Endothelial cell (in vitro differentiated cells): Measurements from ENCODE around the gene KLF3. TPM values are rescaled to one million over a fixed set of nuclear protein-coding genes. Genes with fewer than 3 reads are reported as not detected.
A peak's percentile ranks its signal among the peaks of the same experiment; 100 is the strongest.

ENCODE experiments used
- DNase-seq: peaks from one replicate; pipeline ENCODE4 v3.0.0; 2021; ENCODE audit warnings: low spot score
- H3K27ac Mint-ChIP-seq: one replicate; pipeline ENCODE4 v1.8.0; 2021; ENCODE audit warnings: mixed read lengths, inconsistent platforms; ENCODE audit not compliant: unreplicated experiment
- H3K27me3 Mint-ChIP-seq: one replicate; pipeline ENCODE4 v1.8.0; 2021; ENCODE audit warnings: mild to moderate bottlenecking, moderate library complexity, mixed read lengths, inconsistent platforms; ENCODE audit not compliant: unreplicated experiment
- H3K36me3 Mint-ChIP-seq: one replicate; pipeline ENCODE4 v1.8.0; 2021; ENCODE audit warnings: mild to moderate bottlenecking, low read depth, mixed read lengths, inconsistent platforms; ENCODE audit not compliant: unreplicated experiment
- H3K4me1 Mint-ChIP-seq: one replicate; pipeline ENCODE4 v1.8.0; 2021; ENCODE audit warnings: mild to moderate bottlenecking, mixed read lengths, inconsistent platforms; ENCODE audit not compliant: unreplicated experiment
- H3K4me3 Mint-ChIP-seq: one replicate; pipeline ENCODE4 v1.8.0; 2021; ENCODE audit warnings: mild to moderate bottlenecking, mixed read lengths, inconsistent platforms; ENCODE audit not compliant: unreplicated experiment
- H3K9me3 Mint-ChIP-seq: one replicate; pipeline ENCODE4 v1.8.0; 2021; ENCODE audit warnings: mixed read lengths, inconsistent platforms; ENCODE audit not compliant: unreplicated experiment
- CTCF ChIP-seq: fragments of 200-600 bp; sonication (generic); IDR thresholded peaks from one replicate; pipeline ENCODE4 v1.5.0; 2021; ENCODE audit warnings: antibody characterized with exemption; ENCODE audit not compliant: unreplicated experiment
- total RNA-seq: library from RNA; stranded (reverse); fragmentation: NEBNext Ultra II Directional; extraction: Animal tissue kit (Norgen Biotek cat#: 25700); gene quantifications from one replicate; pipeline ENCODE4 v1.2.1, GENCODE V29; 2021; ENCODE audit not compliant: unreplicated experiment

The KLF3 gene
- total RNA-seq, 1 donor from 2014 or later: 73.4 TPM

GRCh38 chr4:38730493-38730829 is 66.5 kb downstream of the KLF3 start:
- no peaks in the 10 kb centered on the region for H3K36me3 Mint-ChIP-seq
- H3K4me3 Mint-ChIP-seq: no peak overlapping the region
- H3K4me1 Mint-ChIP-seq: peaks cover 5% of the 10 kb centered on the region
- H3K27ac Mint-ChIP-seq: no peak overlapping the region
- DNase-seq: no peak
- TF ChIP-seq CTCF: no peak
- H3K9me3 Mint-ChIP-seq: no peaks in the 10 kb centered on the region
- no peaks in the 10 kb centered on the region for H3K27me3 Mint-ChIP-seq

- DNase-seq: peak; percentile 94
- Mint-ChIP-seq H3K4me1 (peaks cover 5% of the 10 kb centered on the region), H3K9me3 (no peaks in the 10 kb centered on the region), H3K27ac (no peak overlapping the region), H3K36me3 (no peaks in the 10 kb centered on the region), H3K27me3 (no peaks in the 10 kb centered on the region), H3K4me3 (no peak overlapping the region)
- peak; percentile 96 for TF ChIP-seq CTCF
Measured at GRCh38 chr4:38730830-38731646, 67.0 kb downstream of the KLF3 start.

- Mint-ChIP-seq H3K4me1 (peaks cover 5% of the 10 kb centered on the region), H3K27ac (no peak overlapping the region), H3K9me3 (no peaks in the 10 kb centered on the region), H3K27me3 (no peaks in the 10 kb centered on the region), H3K36me3 (no peaks in the 10 kb centered on the region), H3K4me3 (peak overlapping the region; percentile 34)
- no peak for TF ChIP-seq CTCF
- DNase-seq: no peak
Measured at GRCh38 chr4:38733663-38734062, 69.7 kb downstream of the KLF3 start.

- DNase-seq: no peak
- Mint-ChIP-seq H3K36me3 (no peaks in the 10 kb centered on the region), H3K4me3 (no peak overlapping the region), H3K27ac (no peak overlapping the region), H3K4me1 (no peaks in the 10 kb centered on the region), H3K27me3 (no peaks in the 10 kb centered on the region), H3K9me3 (no peaks in the 10 kb centered on the region)
- no peak for TF ChIP-seq CTCF
Measured at GRCh38 chr4:38734446-38734845, 70.4 kb downstream of the KLF3 start.

GRCh38 chr4:38734911-38735310 is 70.9 kb downstream of the KLF3 start:
- H3K4me3 Mint-ChIP-seq: no peak overlapping the region
- H3K27me3 Mint-ChIP-seq: no peaks in the 10 kb centered on the region
- no peak for DNase-seq
- no peaks in the 10 kb centered on the region for H3K4me1 Mint-ChIP-seq
- H3K27ac Mint-ChIP-seq: no peak overlapping the region
- TF ChIP-seq CTCF: no peak
- no peaks in the 10 kb centered on the region for H3K36me3 Mint-ChIP-seq
- H3K9me3 Mint-ChIP-seq: no peaks in the 10 kb centered on the region
